NCI-H187 (cell line): Measurements from ENCODE around the gene FSCB.
"Not testable (repeated sequence)": the region's sequence is repeated elsewhere in the genome, so short reads cannot be mapped to it uniquely, and the experiment has no call there.

Experiments used
- DNase-seq, 2 experiments: peaks; one replicate each; lab custom pipeline; 2025; lab: John Stamatoyannopoulos, UW

The FSCB gene

DNA sequence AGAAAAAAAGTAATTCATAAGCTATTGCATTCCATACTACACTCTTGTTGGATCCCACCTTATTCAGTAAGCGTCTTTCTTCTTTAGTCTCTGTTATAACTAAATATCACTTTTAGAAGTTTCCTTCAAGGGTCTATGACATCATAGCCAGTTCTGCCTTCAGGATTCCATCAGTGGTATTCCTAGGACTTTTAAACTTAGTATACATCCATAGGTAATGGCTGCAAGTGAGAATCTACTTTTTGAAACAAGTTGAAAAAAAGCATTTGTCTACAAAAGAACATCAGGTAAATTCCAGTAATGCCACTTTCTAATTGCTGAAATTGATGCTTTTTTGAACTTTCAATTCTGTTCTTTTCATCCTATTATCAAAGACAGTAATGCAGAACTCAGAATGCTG lies at the start of gene FSCB:
FSCB (minus strand) TSS at position 101 of the 400 bp plus-strand sequence. CDS start 296 bp downstream, outside the sequence.
- no peak for DNase-seq

- no peak for DNase-seq
Measured at GRCh38 chr14:44531658-44532057, 24.6 kb upstream of the FSCB start.

GRCh38 chr14:44530475-44530874 lies 23.4 kb upstream of the FSCB start:
- DNase-seq, result no peak

DNA sequence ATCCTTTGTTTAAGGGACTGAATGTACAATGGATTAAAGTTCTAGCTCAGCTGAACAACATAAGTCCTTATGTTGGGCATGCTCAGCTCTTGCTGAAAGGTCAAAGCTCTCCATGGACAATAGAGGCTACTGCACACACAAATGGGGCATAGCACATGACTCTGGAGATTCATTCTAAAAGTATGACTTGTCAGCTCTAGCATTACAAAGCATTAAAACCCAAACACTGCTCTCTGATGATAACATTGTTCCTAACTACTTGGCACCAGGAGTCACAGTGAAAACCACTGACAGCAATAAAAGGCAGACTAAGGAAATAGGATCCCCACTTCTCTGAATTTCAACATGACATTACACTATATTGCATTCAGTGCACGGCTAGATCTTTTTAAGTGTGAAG lies 21.9 kb upstream of the FSCB start:
- peak in 1 of 2 experiments; percentile 18 for DNase-seq

- DNase-seq, result no peak
Measured at GRCh38 chr14:44528180-44528579, 21.1 kb upstream of the FSCB start.

- no peak for DNase-seq
Measured at GRCh38 chr14:44525237-44525636, 18.2 kb upstream of the FSCB start.

DNA sequence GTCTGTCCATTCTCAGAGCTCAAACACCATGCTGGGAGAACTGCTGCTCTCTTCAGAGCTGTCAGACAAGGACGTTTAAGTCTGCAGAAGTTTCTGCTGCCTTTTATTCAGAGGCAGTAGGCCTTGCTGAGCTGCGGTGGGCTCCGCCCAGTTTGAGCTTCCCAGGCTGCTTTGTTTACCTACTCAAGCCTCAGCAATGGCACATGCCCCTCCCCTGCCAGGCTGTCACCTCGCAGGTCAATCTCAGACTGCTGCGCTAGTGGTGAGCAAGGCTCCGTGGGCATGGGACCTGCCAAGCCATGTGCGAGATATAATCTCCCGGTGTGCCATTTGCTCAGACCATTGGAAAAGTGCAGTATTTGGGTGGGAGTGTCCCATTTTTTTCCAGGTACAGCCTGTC lies 8.6 kb upstream of the FSCB start:
- not testable (repeated sequence) for DNase-seq

DNA sequence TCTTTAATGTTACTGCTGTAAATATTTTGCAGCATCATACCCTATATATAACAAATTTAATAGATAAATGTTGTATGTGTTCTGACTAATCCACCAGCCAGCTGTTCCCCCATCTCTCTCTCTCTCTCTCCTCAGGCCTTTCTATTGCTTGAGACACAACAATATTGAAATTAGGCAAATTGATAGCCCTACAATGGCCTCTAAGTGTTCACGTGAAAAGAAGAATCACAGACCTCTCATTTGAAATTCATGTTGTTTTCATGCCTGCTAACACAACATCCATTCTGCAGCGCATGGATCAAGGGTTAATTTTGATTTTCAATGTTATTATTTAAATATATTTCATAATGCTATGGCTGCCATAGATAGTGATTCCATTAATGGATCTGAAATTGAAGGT lies 1.8 kb upstream of the FSCB start:
- no peak for DNase-seq

DNA sequence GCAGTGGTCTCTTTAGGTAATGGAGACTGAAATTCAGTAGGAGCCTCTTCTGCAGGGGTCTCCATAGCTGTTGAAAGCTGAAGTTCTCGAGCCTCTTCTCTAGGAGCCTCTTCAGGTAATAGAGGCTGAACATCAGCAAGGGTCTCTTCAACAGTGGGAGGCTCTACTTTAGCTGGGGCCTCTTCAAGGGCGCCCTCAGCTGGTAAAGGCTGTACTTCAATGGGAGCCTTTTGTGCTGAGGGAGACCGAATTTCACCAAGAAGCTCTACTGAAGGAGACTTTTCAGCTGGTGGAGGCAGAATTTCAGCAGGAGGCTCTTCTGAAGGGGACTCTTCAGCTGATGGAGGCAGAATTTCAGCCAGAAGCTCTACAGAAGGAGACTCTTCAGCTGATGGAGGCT lies 1.5 kb downstream of the FSCB start:
- DNase-seq, result no peak

- DNase-seq, result no peak
Measured at GRCh38 chr14:44497148-44497547, 9.9 kb downstream of the FSCB start.

- no peak for DNase-seq
Measured at GRCh38 chr14:44494137-44494536, 12.9 kb downstream of the FSCB start.

GRCh38 chr14:44490966-44491365 lies 16.1 kb downstream of the FSCB start:
- no peak for DNase-seq

- no peak for DNase-seq
Measured at GRCh38 chr14:44477953-44478352, 29.1 kb downstream of the FSCB start.

- no peak for DNase-seq
Measured at GRCh38 chr14:44468771-44469170, 38.3 kb downstream of the FSCB start.

- DNase-seq, result no peak
Measured at GRCh38 chr14:44463356-44464004, 43.6 kb downstream of the FSCB start.

- no peak for DNase-seq
Measured at GRCh38 chr14:44462381-44462780, 44.7 kb downstream of the FSCB start.

- no peak for DNase-seq
Measured at GRCh38 chr14:44461811-44462210, 45.3 kb downstream of the FSCB start.
